H1 (cell line): ENCODE measurements around the gene NPM1. TPM values are rescaled to one million over a fixed set of nuclear protein-coding genes. Genes with fewer than 3 reads are reported as not detected.
A peak's percentile ranks its signal among the peaks of the same experiment; 100 is the strongest.

ENCODE experiments used
- CTCF ChIA-PET: fragments of 300-600 bp; sonication (Branson Sonifier 250); formaldehyde crosslinking; loops from one replicate; lab custom pipeline; 2021; ENCODE audit not compliant: partially characterized antibody; lab: Charles Lee
- POLR2A ChIA-PET: fragments of 300-600 bp; sonication (Branson Sonifier 250); formaldehyde crosslinking; loops from one replicate; lab custom pipeline; 2021; ENCODE audit warnings: inconsistent platforms; ENCODE audit not compliant: partially characterized antibody; lab: Charles Lee
- DNase-seq, 2 experiments: peaks; one replicate each; pipeline versions ENCODE4 v3.0.0 to v3.0.0-alpha.2; 2010 to 2022; ENCODE audit warnings: low spot score in 2 of 2, low read depth in 1 of 2, mixed read lengths in 1 of 2
- FAIRE-seq: peaks from 2 replicates; lab custom pipeline; 2011; peaks lifted over from hg19 to GRCh38; lab: Jason Lieb, UNC
- H2AFZ ChIP-seq: 2 replicates; pipeline ENCODE4 v1.8.1; 2012; ENCODE audit warnings: low read length, inconsistent platforms
- H2AK5ac ChIP-seq: 2 replicates; pipeline ENCODE4 v1.6.1; 2013; ENCODE audit warnings: low read depth, low read length
- H2BK120ac ChIP-seq: replicated peaks from 2 replicates; pipeline ENCODE3; 2013; ENCODE audit warnings: low read depth, low read length, inconsistent platforms
- H2BK12ac ChIP-seq: 2 replicates; pipeline ENCODE4 v1.6.1; 2013; ENCODE audit warnings: low read depth, low read length
- H2BK15ac ChIP-seq: 2 replicates; pipeline ENCODE4 v1.6.1; 2013; ENCODE audit warnings: low read length
- H2BK20ac ChIP-seq: 2 replicates; pipeline ENCODE4 v1.6.1; 2013; ENCODE audit warnings: low read length
- H2BK5ac ChIP-seq: 2 replicates; pipeline ENCODE4 v1.6.1; 2013; ENCODE audit warnings: low read depth, low read length
- H3K14ac ChIP-seq: 2 replicates; pipeline ENCODE4 v1.6.1; 2013; ENCODE audit warnings: inconsistent platforms; ENCODE audit not compliant: insufficient read length
- H3K18ac ChIP-seq: 2 replicates; pipeline ENCODE4 v1.6.1; 2013; ENCODE audit warnings: low read length; ENCODE audit errors: extremely low read depth
- H3K23ac ChIP-seq: 2 replicates; pipeline ENCODE4 v1.6.1; 2013; ENCODE audit warnings: inconsistent platforms; ENCODE audit not compliant: insufficient read length
- H3K23me2 ChIP-seq: 2 replicates; pipeline ENCODE4 v1.6.1; 2013; ENCODE audit warnings: low read depth, low read length
- H3K27ac ChIP-seq: 2 replicates; pipeline ENCODE4 v1.6.1; 2011; ENCODE audit warnings: low read depth, low read length, inconsistent platforms
- H3K27me3 ChIP-seq, 4 experiments: replicated peaks in 1 of 4; 1 replicate in 1 of 4; 2 replicates in 3 of 4; pipeline versions ENCODE4 v1.6.1 to v1.8.1; 2011 to 2013; ENCODE audit warnings: low read length in 3 of 4, mild to moderate bottlenecking in 3 of 4, inconsistent platforms in 2 of 4, mixed read lengths in 2 of 4, moderate library complexity in 1 of 4; ENCODE audit not compliant: control insufficient read depth in 3 of 4, insufficient read depth in 3 of 4; ENCODE audit errors: extremely low read depth in 1 of 4
- H3K36me3 ChIP-seq, 4 experiments: 2 replicates each; pipeline versions ENCODE4 v1.6.1 to v1.8.1; 2011 to 2013; ENCODE audit warnings: mild to moderate bottlenecking in 4 of 4, low read length in 3 of 4, moderate library complexity in 2 of 4, control low read depth in 1 of 4, inconsistent platforms in 1 of 4; ENCODE audit not compliant: insufficient read depth in 4 of 4, control insufficient read depth in 2 of 4
- H3K4ac ChIP-seq: replicated peaks from 2 replicates; pipeline ENCODE3; 2013; ENCODE audit warnings: low read length, low read depth, mixed read lengths, inconsistent platforms; ENCODE audit not compliant: insufficient read length
- H3K4me1 ChIP-seq, 4 experiments: replicated peaks in 1 of 4; 1 replicate in 1 of 4; 2 replicates in 3 of 4; pipeline versions ENCODE4 v1.6.1 to v1.8.1; 2011 to 2013; ENCODE audit warnings: low read length in 3 of 4, inconsistent platforms in 2 of 4, mixed read lengths in 1 of 4; ENCODE audit not compliant: insufficient read depth in 4 of 4, control insufficient read depth in 3 of 4
- H3K4me2 ChIP-seq, 2 experiments: 2 replicates each; pipeline versions ENCODE4 v1.6.1 to v1.8.1; 2011 to 2013; ENCODE audit warnings: low read depth in 2 of 2, low read length in 2 of 2, control low read depth in 1 of 2, inconsistent platforms in 1 of 2, mild to moderate bottlenecking in 1 of 2; ENCODE audit not compliant: insufficient read depth in 1 of 2
- H3K4me3 ChIP-seq, 4 experiments: fragments of 200-600, 300-600 bp in 1 of 4; sonication (generic), shearing (Covaris generic), sonication (Bioruptor Twin) in 1 of 4; 2 replicates each; pipeline versions ENCODE4 v1.5.1 to v1.8.1; 2011 to 2016; ENCODE audit warnings: low read length in 4 of 4, low read depth in 3 of 4, control low read depth in 2 of 4, inconsistent platforms in 2 of 4, mild to moderate bottlenecking in 2 of 4, mixed read lengths in 1 of 4, moderate library complexity in 1 of 4; ENCODE audit not compliant: insufficient read depth in 2 of 4; ENCODE audit errors: extremely low read depth in 1 of 4
- H3K56ac ChIP-seq: replicated peaks from 2 replicates; pipeline ENCODE3; 2013; ENCODE audit warnings: low read depth, mild to moderate bottlenecking, mixed read lengths, low read length, inconsistent platforms; ENCODE audit not compliant: insufficient read length
- H3K79me1 ChIP-seq: 2 replicates; pipeline ENCODE4 v1.6.1; 2013; ENCODE audit warnings: low read depth, low read length, control low read depth
- H3K79me2 ChIP-seq, 2 experiments: 2 replicates each; pipeline versions ENCODE4 v1.6.1 to v1.8.1; 2012 to 2013; ENCODE audit warnings: low read length in 2 of 2, mild to moderate bottlenecking in 2 of 2, inconsistent platforms in 1 of 2; ENCODE audit not compliant: insufficient read depth in 2 of 2, control insufficient read depth in 1 of 2
- H3K9ac ChIP-seq, 4 experiments: replicated peaks in 1 of 4; 1 replicate in 1 of 4; 2 replicates in 3 of 4; pipeline versions ENCODE4 v1.6.1 to v1.8.1; 2011 to 2013; ENCODE audit warnings: low read depth in 3 of 4, low read length in 3 of 4, control low read depth in 2 of 4, mild to moderate bottlenecking in 2 of 4, moderate library complexity in 2 of 4, inconsistent platforms in 1 of 4; ENCODE audit errors: extremely low read depth in 1 of 4
- H3K9me3 ChIP-seq, 2 experiments: 2 replicates each; pipeline versions ENCODE4 v1.6.1 to v1.8.1; 2012 to 2013; ENCODE audit warnings: mild to moderate bottlenecking in 2 of 2, moderate library complexity in 2 of 2, control low read depth in 1 of 2, inconsistent platforms in 1 of 2, low read depth in 1 of 2, low read length in 1 of 2, mixed read lengths in 1 of 2; ENCODE audit not compliant: insufficient read depth in 2 of 2
- H4K20me1 ChIP-seq, 2 experiments: replicated peaks in 1 of 2; 2 replicates each; pipeline versions ENCODE3 to v1.8.1; 2011 to 2013; ENCODE audit warnings: inconsistent platforms in 2 of 2, low read length in 2 of 2, mild to moderate bottlenecking in 1 of 2; ENCODE audit not compliant: insufficient read depth in 2 of 2, control insufficient read depth in 1 of 2
- H4K5ac ChIP-seq: 2 replicates; pipeline ENCODE4 v1.6.1; 2013; ENCODE audit warnings: low read length, low read depth, mixed read lengths, inconsistent platforms; ENCODE audit not compliant: insufficient read length
- H4K8ac ChIP-seq: 2 replicates; pipeline ENCODE4 v1.8.0; 2013; ENCODE audit warnings: mild to moderate bottlenecking, moderate library complexity, low read length, inconsistent platforms; ENCODE audit not compliant: insufficient read depth; ENCODE audit errors: extremely low read depth
- H4K91ac ChIP-seq: replicated peaks from 2 replicates; pipeline ENCODE3; 2013; ENCODE audit warnings: low read length, mixed read lengths, inconsistent platforms; ENCODE audit not compliant: insufficient read length
- CTCF ChIP-seq, 3 experiments: IDR thresholded peaks; 1 replicate in 2 of 3; 2 replicates in 1 of 3; pipeline versions ENCODE4 v1.5.1 to v1.6.1; 2011; ENCODE audit warnings: low read length in 3 of 3, mild to moderate bottlenecking in 3 of 3, inconsistent platforms in 2 of 3, low read depth in 1 of 3, moderate library complexity in 1 of 3; ENCODE audit not compliant: insufficient read depth in 1 of 3; ENCODE audit errors: control extremely low read depth in 1 of 3
- RAD21 ChIP-seq, 2 experiments: IDR thresholded peaks in 1 of 2; conservative IDR thresholded peaks in 1 of 2; 2 replicates each; pipeline ENCODE4 v1.6.1; 2011; ENCODE audit warnings: low read depth in 2 of 2, low read length in 2 of 2, improper control_type of control experiment in 1 of 2, inconsistent platforms in 1 of 2, mild to moderate bottlenecking in 1 of 2, moderate library complexity in 1 of 2
- WGBS, 2 experiments: shearing (Covaris generic) in 1 of 2; methylation state at CpG; one replicate each; pipeline versions ENCODE4 v1.1.6 to v1.1.7; 2013 to 2015; ENCODE audit warnings: low lambda C conversion rate in 2 of 2, mixed read lengths in 2 of 2, inconsistent platforms in 1 of 2, low coverage in 1 of 2, missing lambda C conversion rate in 1 of 2; ENCODE audit not compliant: insufficient replicate concordance in 2 of 2, insufficient coverage in 1 of 2, insufficient read length in 1 of 2; ENCODE audit errors: extremely low coverage in 1 of 2, missing lambda C conversion rate in 1 of 2; 5-methylcytosine and 5-hydroxymethylcytosine counted together
- polyA plus RNA-seq, 7 experiments: library from polyadenylated mRNA; depleted of rRNA in 3 of 7; stranded (reverse) in 5 of 7; unstranded in 2 of 7; fragments of >200 nt in 5 of 7; fragments of 200-250 nt in 2 of 7; gene quantifications; 1 replicate in 5 of 7; 2 replicates in 1 of 7; 4 replicates in 1 of 7; pipeline versions ENCODE4 v1.2.1 to v1.2.3, GENCODE V29; 2011 to 2013; ENCODE audit warnings: missing spikeins in 2 of 7, mixed read lengths in 2 of 7
- total RNA-seq: library from RNA; stranded (reverse); fragmentation: NEBNext Ultra II Directional; extraction: Animal tissue kit (Norgen Biotek cat#: 25700); gene quantifications from 2 replicates; pipeline ENCODE4 v1.2.1, GENCODE V29; 2021

NPM1 gene
- total and polyA plus RNA-seq, 2 of the 8 experiments (the other 6 are each of a cell fraction or from before 2014, with no cell fraction given) = 2,182 to 4,042 TPM

DNA sequence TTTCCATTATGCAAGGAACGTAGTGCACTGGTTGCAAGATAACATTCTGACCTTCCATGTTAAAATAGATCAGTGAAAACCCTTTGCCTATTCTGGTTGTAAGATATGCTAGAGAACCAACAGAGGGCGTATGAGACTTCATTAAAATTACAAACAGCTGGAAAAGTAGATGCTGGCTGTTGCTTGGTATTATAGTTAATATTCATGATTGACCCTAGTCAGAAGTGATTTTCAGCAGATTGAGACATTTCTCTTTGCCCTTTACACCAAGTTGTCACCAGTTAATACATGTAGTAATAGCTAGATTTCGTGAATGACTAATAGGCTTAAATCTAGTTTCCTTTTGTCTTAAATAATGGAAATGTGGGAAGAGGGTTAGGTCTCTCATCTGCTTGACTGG lies 18.0 kb downstream of the NPM1 start:
- Histone ChIP-seq H3K14ac (no peak overlapping the region), H3K56ac (no peak overlapping the region), H2AFZ (no peak overlapping the region), H3K27me3 (no peaks in the 10 kb centered on the region), H4K20me1 (peaks cover 24 to 32% of the 10 kb centered on the region in 2 experiments), H3K9me3 (no peaks in the 10 kb centered on the region), H2AK5ac (no peak overlapping the region), H2BK120ac (no peak overlapping the region), H2BK20ac (no peak overlapping the region), H3K18ac (no peak overlapping the region), H4K91ac (no peak overlapping the region), H3K4me1 (no peaks in the 10 kb centered on the region), H3K4me2 (no peak overlapping the region), H4K5ac (no peak overlapping the region), H2BK15ac (no peak overlapping the region), H3K9ac (no peak overlapping the region), H2BK5ac (no peak overlapping the region), H3K79me1 (no peaks in the 10 kb centered on the region; the same call in 1 of the 2 replicates), H3K23me2 (no peaks in the 10 kb centered on the region), H4K8ac (no peak overlapping the region), H3K36me3 (peaks cover 41 to 70% (median 69%) of the 10 kb centered on the region in 4 experiments), H3K4me3 (no peak overlapping the region), H3K4ac (no peak overlapping the region), H3K27ac (no peak overlapping the region), H2BK12ac (no peak overlapping the region), H3K23ac (no peak overlapping the region), H3K79me2 (peaks cover 1 to 71% of the 10 kb centered on the region in 2 experiments)
- ChIA-PET POLR2A (interaction anchor here (0.5 to 12.5 kb wide), 3 partner anchors 9 to 1859 kb away, joined by 3 to 626 read pairs (median 7); partner anchors contain the start of gene NPM1), CTCF (interaction anchor here (0.7 to 1.9 kb wide), 9 partner anchors 8 to 418 kb away, joined by 3 to 11 read pairs (median 4); no protein-coding TSS in a partner anchor)
- TF ChIP-seq RAD21 (IDR thresholded peaks at IDR 0.05 in 1 of 2, conservative IDR thresholded peaks at IDR 0.05 in 1 of 2; ENCODE audit: low read depth in 2 of 2, low read length in 2 of 2) (no peak), CTCF (IDR thresholded peaks at IDR 0.05; ENCODE audit: control extremely low read depth in 1 of 3, insufficient read depth in 1 of 3, low read depth in 1 of 3, low read length in 3 of 3) (peak in 2 of 3 experiments; percentile 2 to 28; a peak in 1 of 4 replicates)
- DNase-seq = no peak
- 67% methylated on average over 3 of the region's 3 CpGs; no CpG with 5 or more reads in 1 of the 2 experiments for WGBS, 2 experiments
- no peak for FAIRE-seq
